Suppressor macrophage treated with lipopolysaccharide for 4 hours (primary cell): ENCODE results near the gene RARG.
A peak's percentile ranks its signal among the peaks of the same experiment; 100 is the strongest.

Experiments used
- DNase-seq: peaks from one replicate; pipeline ENCODE4 v3.0.0-alpha.2; 2020

The RARG gene

GRCh38 chr12:53244337-53244736 is 12.3 kb upstream of the RARG start:
- no peak for DNase-seq

GRCh38 chr12:53241623-53242412 is 9.8 kb upstream of the RARG start:
- no peak for DNase-seq

- DNase-seq = no peak
These were observed 7.7 kb upstream of the RARG start for GRCh38 chr12:53239643-53240258.

GRCh38 chr12:53236443-53237111 is 4.6 kb upstream of the RARG start:
- no peak for DNase-seq

GRCh38 chr12:53235742-53236442 is 3.9 kb upstream of the RARG start:
- no peak for DNase-seq

- no peak for DNase-seq
These were observed 3.2 kb upstream of the RARG start for GRCh38 chr12:53235164-53235563.

GRCh38 chr12:53234271-53234914 is 2.4 kb upstream of the RARG start:
- no peak for DNase-seq

GRCh38 chr12:53233671-53234121 is 1.7 kb upstream of the RARG start:
- DNase-seq = no peak

GRCh38 chr12:53232646-53233461 is 845 bp upstream of the RARG start:
- peak; percentile 46 for DNase-seq

- DNase-seq = no peak
These were observed 413 bp downstream of the RARG start for GRCh38 chr12:53231671-53231920.

- no peak for DNase-seq
These were observed 1.7 kb downstream of the RARG start for GRCh38 chr12:53230108-53230845.

GRCh38 chr12:53229454-53229853 is 2.6 kb downstream of the RARG start:
- DNase-seq = no peak

GRCh38 chr12:53227836-53228235 is 4.2 kb downstream of the RARG start:
- no peak for DNase-seq

GRCh38 chr12:53227341-53227740 is 4.7 kb downstream of the RARG start:
- DNase-seq = no peak

- no peak for DNase-seq
These were observed 5.2 kb downstream of the RARG start for GRCh38 chr12:53226815-53227214.

GRCh38 chr12:53225635-53226424 is 6.2 kb downstream of the RARG start:
- no peak for DNase-seq

- DNase-seq = no peak
These were observed 6.9 kb downstream of the RARG start for GRCh38 chr12:53224897-53225634.

GRCh38 chr12:53224061-53224896 is 7.7 kb downstream of the RARG start:
- DNase-seq = no peak
